Dendritic cell treated with granulocyte-macrophage colony-stimulating factor and Interleukin-4, amounts not matched to agents 40 ng/mL and 50 ng/mL, for 4 days (primary cell): ENCODE measurements around the gene S100A13.
"Not testable (repeated sequence)": the region's sequence is repeated elsewhere in the genome, so short reads cannot be mapped to it uniquely, and the experiment has no call there.

Experiments used
- H3K27ac Mint-ChIP-seq: one replicate; pipeline ENCODE4 v1.8.0; 2022; ENCODE audit warnings: mild to moderate bottlenecking, mixed read lengths
- H3K27me3 Mint-ChIP-seq: one replicate; pipeline ENCODE4 v1.8.0; 2022; ENCODE audit warnings: mild to moderate bottlenecking, mixed read lengths
- H3K36me3 Mint-ChIP-seq: one replicate; pipeline ENCODE4 v1.8.0; 2022; ENCODE audit warnings: low read depth, mixed read lengths
- H3K4me1 Mint-ChIP-seq: one replicate; pipeline ENCODE4 v1.8.0; 2022; ENCODE audit warnings: low read depth, mixed read lengths
- H3K4me3 Mint-ChIP-seq: one replicate; pipeline ENCODE4 v1.8.0; 2022; ENCODE audit warnings: mild to moderate bottlenecking, moderate library complexity, mixed read lengths
- H3K9me3 Mint-ChIP-seq: one replicate; pipeline ENCODE4 v1.8.0; 2022; ENCODE audit warnings: mixed read lengths
- intact Hi-C: fragments of 100-400 bp; cut with micrococcal nuclease; formaldehyde crosslinking; loops from one replicate; pipeline ENCODE4 v1.15.0; 2022

Gene S100A13

GRCh38 chr1:153575081-153575491 lies 52.2 kb downstream of the S100A13 start:
- intact Hi-C loops: not testable (repeated sequence)

GRCh38 chr1:153573351-153573750 lies 54.0 kb downstream of the S100A13 start:
- no peak overlapping the region for H3K4me3 Mint-ChIP-seq
- H3K4me1 Mint-ChIP-seq: peaks cover 40% of the 10 kb centered on the region
- H3K36me3 Mint-ChIP-seq: no peaks in the 10 kb centered on the region
- intact Hi-C loops: loop anchor here (2.0 kb wide), 2 partner anchors 43 to 175 kb away; partner anchors contain the start of gene S100A14
- H3K9me3 Mint-ChIP-seq: no peaks in the 10 kb centered on the region
- peak overlapping the region; percentile 62 for H3K27ac Mint-ChIP-seq
- peaks cover 11% of the 10 kb centered on the region for H3K27me3 Mint-ChIP-seq

More at GRCh38 chr1:153575081-153575491, 52.2 kb downstream of the S100A13 start:
- not testable (repeated sequence) for H3K9me3 Mint-ChIP-seq, H3K27me3 Mint-ChIP-seq, H3K4me3 Mint-ChIP-seq, H3K36me3 Mint-ChIP-seq, H3K27ac Mint-ChIP-seq
- H3K4me1 Mint-ChIP-seq: peaks cover 34% of the 10 kb centered on the region

DNA sequence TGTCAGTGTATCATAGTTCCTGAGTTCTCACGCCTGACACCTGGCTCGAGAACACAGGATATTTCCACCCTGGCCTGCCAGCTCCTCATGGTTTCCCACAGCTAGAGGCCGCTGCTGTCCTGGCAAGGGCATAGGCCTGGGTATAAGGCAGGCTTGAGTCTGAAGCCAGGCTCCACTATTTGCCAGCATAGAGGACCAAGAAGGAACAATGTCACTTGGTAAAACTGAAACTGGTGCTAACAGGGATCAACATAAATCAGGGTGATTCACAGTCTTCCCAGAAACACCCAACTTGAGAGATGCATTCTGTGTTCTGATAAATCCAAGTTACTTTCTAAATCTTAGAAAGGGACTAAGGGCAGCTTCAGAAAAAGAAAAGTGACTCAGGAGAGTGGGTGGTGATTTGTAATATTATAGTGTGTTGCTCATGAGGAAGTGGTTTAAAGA lies 54.7 kb downstream of the S100A13 start:
- H3K27me3 Mint-ChIP-seq: peaks cover 6% of the 10 kb centered on the region
- intact Hi-C loops: loop anchor here (2.0 kb wide), 2 partner anchors 44 to 176 kb away; partner anchors contain the start of gene S100A14
- H3K27ac Mint-ChIP-seq: peak overlapping the region; percentile 62
- peaks cover 44% of the 10 kb centered on the region for H3K4me1 Mint-ChIP-seq
- no peaks in the 10 kb centered on the region for H3K9me3 Mint-ChIP-seq
- no peak overlapping the region for H3K4me3 Mint-ChIP-seq
- no peaks in the 10 kb centered on the region for H3K36me3 Mint-ChIP-seq

DNA sequence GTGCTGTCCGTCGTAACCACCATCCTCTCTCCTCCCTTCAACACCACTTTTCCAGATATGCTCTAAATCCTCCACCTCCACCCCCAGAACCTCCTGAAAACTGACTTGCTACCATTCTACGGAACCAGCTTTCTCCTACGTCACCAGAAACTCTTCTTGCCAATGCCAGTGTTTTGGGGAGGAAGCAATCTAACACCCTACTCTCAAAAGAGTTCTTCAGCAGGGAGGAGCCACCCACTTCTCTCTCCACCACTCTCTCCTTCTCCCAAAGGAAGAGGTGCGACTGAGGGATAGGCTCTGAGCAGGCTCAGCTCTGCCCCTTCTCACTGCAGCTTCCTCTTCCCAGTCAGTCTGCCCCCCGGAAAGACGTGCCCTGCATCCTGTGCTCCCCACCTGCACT lies 55.6 kb downstream of the S100A13 start:
- intact Hi-C loops: loop anchor here (2.0 kb wide), 2 partner anchors 45 to 177 kb away; partner anchors contain the start of gene S100A14
- Mint-ChIP-seq H3K36me3 (no peaks in the 10 kb centered on the region), H3K4me3 (no peak overlapping the region), H3K27ac (peak overlapping the region; percentile 62), H3K4me1 (peaks cover 44% of the 10 kb centered on the region), H3K9me3 (no peaks in the 10 kb centered on the region), H3K27me3 (peaks cover 5% of the 10 kb centered on the region)

DNA sequence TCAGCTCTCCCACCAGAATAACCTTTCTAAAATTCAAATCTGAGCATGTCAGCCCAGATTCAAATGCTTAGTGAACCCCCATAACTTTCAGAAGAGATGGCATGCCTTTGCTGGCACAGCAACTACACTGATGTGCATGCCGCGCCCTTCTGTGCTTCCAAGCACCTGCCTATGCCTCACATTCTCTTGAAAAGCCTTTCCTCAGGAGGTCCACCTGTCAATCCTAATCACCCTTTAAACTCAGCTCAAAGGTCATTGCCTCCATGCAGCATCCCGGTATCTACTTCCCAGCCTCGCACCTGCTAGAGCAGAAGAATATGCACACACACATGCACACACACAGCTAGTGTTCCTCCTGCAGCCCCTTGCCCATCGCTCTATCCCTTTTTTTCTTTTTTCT lies 56.4 kb downstream of the S100A13 start:
- intact Hi-C loops: no loop called here
- Mint-ChIP-seq H3K9me3 (no peaks in the 10 kb centered on the region), H3K36me3 (no peaks in the 10 kb centered on the region), H3K27me3 (peaks cover 5% of the 10 kb centered on the region), H3K4me1 (peaks cover 52% of the 10 kb centered on the region), H3K27ac (no peak overlapping the region), H3K4me3 (no peak overlapping the region)

DNA sequence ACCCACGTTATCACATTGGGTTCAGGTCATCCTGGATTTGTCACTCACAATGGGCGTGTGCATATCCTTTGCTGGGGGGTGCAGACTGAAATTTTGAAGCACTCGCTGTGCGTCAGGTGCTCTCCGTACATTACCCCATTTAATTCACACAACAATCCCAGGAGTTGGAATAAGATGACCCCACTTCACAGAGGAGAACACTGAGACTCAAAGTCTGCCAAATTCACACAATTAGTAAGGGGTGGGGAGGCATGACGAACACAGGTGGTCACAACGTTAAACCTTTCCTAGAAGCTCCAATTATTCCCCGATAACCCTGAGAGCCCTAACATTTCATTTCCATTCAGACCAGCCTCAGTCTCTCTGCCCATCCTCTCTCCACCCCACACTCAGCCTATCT lies 57.8 kb downstream of the S100A13 start:
- Mint-ChIP-seq H3K4me3 (no peak overlapping the region), H3K9me3 (no peaks in the 10 kb centered on the region), H3K27ac (no peak overlapping the region), H3K4me1 (peaks cover 64% of the 10 kb centered on the region), H3K27me3 (peaks cover 5% of the 10 kb centered on the region), H3K36me3 (no peaks in the 10 kb centered on the region)
- intact Hi-C loops: loop anchor here (5.0 kb wide), 2 partner anchors 103 to 212 kb away; partner anchors contain the start of genes ILF2 and S100A9
